WI38 (cell line): ENCODE results near the gene ASPHD2.

Experiments
- H3K4me3 ChIP-seq: 2 replicates; pipeline ENCODE4 v1.5.1; 2011; ENCODE audit warnings: low read depth, mild to moderate bottlenecking, control low read depth, low read length
- TF ChIP-seq, protein P1 (sequence below): IDR thresholded peaks from 2 replicates; pipeline ENCODE4 v1.5.1; 2012; ENCODE audit warnings: low read depth, mild to moderate bottlenecking, control low read depth, low read length

Gene ASPHD2

DNA sequence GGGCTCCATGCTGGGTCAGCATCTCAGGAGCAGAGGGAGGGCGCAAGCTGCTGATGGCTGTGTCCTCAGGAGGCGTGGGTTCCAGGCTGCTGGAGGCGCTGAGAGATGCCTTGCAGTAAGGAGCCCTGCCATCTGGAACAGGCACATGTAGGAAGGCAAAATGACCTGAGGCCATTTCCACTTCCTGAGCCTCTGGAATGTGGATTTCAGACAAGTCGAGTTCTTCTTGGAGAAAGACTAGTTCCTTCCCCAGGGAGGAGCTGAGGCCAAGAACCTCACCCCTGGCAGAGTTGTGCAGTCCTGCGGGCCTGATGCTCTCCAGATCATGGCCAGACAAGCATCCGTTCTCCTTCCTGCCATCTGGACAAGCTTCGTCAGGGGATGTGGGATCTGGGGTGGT, 35.3 kb downstream of the ASPHD2 start:
- TF ChIP-seq, protein P1, sequence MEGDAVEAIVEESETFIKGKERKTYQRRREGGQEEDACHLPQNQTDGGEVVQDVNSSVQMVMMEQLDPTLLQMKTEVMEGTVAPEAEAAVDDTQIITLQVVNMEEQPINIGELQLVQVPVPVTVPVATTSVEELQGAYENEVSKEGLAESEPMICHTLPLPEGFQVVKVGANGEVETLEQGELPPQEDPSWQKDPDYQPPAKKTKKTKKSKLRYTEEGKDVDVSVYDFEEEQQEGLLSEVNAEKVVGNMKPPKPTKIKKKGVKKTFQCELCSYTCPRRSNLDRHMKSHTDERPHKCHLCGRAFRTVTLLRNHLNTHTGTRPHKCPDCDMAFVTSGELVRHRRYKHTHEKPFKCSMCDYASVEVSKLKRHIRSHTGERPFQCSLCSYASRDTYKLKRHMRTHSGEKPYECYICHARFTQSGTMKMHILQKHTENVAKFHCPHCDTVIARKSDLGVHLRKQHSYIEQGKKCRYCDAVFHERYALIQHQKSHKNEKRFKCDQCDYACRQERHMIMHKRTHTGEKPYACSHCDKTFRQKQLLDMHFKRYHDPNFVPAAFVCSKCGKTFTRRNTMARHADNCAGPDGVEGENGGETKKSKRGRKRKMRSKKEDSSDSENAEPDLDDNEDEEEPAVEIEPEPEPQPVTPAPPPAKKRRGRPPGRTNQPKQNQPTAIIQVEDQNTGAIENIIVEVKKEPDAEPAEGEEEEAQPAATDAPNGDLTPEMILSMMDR = no peak
- no peak overlapping the region for H3K4me3 ChIP-seq

DNA sequence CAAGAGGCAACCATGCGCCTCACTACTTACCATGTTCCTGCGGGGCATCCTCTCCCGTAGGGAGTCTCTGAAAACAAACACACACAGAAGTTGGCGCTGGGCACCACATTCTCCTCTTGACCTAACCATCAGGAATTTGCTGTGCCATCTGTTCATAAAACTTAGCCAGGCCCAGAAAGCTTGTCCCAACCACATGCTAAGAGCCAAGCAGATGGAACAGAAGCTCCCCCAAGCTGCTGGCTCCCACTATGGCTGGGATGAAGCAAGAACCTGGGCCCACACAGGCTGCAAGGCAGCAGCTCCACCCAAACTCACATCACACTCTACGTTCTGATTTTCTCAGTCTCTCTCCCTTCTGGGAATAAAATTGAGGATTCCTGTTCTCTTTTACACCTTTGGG, 37.1 kb downstream of the ASPHD2 start:
- TF ChIP-seq, protein P1 = no peak
- H3K4me3 ChIP-seq = no peak overlapping the region

DNA sequence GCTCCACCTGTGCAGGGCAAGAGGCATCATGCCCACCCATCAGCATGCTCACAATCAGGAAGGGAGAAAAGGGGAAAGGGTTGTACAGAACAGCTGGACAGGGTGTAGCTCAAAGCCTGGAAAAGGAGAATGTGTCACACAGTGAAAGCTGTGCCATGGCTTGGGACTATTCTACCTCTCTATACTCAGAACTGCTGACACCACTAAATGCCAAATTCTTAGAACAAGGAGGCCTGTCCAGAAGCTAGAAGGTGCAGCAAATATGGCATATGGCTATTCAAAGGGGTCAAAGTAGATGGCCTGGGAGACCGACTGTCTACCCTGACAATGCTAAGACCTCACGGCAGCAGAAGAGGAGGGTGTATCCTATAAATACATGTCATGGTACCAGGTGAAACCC, 41.7 kb downstream of the ASPHD2 start:
- TF ChIP-seq, protein P1 = no peak
- H3K4me3 ChIP-seq = no peak overlapping the region

DNA sequence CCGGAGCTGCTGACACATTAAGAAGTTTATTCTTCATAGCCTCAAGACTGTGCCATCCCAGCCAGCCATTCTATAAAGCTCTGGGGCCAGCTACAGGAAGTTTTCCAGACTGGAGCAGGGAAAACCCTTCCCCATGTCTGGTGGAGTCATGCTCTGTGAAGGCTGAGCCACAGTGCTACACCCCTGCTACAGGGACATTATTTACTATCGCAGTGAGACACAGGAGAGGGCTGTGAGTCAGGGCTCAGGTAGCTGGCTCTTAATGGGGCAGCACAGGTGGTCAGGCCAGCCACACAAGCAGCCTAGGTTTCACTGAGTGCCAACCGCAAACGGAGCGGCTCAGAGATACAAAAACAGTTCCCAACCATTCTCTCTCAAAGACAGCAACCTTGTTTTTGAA, 42.5 kb downstream of the ASPHD2 start:
- TF ChIP-seq, protein P1 = no peak
- H3K4me3 ChIP-seq = no peak overlapping the region

DNA sequence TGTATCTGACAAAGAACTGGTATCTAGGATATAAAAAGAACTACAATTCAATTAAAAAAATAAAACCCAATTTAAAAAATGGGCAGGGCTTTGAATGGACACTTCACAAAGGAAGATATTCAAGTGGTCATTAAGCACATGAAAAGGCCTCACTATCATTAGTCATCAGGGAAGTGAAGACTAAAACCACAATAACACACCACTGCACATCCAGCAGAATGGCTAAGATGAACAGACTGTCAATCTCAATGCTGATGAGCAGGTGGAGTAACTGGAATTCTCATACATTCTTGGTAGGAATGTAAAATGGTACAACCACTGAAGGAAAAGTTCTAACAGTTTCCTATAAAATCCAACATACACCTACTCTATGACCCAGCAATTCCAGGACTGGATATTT, 45.6 kb downstream of the ASPHD2 start:
- no peak overlapping the region for H3K4me3 ChIP-seq
- TF ChIP-seq, protein P1 = no peak

DNA sequence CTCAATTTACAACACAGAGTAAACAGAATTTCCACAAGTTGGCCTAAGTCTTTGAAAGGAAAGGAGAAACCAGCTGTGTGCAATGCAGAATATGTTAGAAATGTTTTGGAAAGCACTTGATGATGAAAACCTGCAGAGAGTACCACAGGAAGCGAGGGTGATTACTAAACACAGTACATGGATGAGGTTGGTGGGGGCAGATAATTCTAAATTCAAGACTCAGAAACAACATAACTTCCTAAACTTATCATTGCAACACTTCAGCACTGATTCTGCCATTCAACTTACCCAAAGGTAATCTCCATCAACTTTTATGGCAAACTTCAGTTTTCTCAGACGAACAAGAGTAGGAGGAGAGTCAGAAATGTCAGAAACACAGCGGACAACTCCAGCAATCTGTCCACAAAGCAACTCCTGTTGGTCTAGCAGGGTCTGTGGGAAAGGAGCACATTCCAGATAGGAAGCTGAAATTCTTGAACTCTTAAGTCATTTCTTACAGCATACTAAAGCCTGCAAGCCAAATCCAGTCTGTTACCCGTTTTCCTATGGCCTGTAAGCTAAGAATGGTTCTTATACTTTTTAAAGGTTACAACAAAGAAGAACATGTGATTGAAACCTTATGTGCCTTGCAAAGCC, 47.8 kb downstream of the ASPHD2 start:
- TF ChIP-seq, protein P1 = no peak
- no peak overlapping the region for H3K4me3 ChIP-seq

DNA sequence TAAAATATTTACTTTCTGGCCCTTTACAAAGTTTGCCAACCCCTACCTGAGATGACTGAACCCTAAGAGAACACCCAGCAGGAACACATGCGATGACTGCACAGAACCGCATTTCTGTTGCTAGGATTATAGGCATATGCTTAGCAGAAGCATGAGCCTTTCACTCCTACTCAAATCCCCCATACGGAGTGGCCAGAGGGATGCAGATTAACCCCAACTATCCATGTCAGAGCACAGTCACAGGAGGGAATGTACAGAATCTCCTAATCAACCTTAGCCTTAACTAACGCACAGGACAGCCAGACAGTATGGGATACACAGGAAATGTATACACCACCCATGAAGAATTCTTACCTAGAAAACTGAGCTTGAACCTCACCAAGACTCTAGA, 48.3 kb downstream of the ASPHD2 start:
- TF ChIP-seq, protein P1 = no peak
- no peak overlapping the region for H3K4me3 ChIP-seq
